Stimulated activated CD8-positive, alpha-beta memory T cell treated with anti-CD3 and anti-CD28 coated beads, Interleukin-2, amount 100 ng/mL, for 1 hour (primary cell): ENCODE results near the gene HEXD.
A peak's percentile ranks its signal among the peaks of the same experiment; 100 is the strongest.
"Not testable (repeated sequence)": the region's sequence is repeated elsewhere in the genome, so short reads cannot be mapped to it uniquely, and the experiment has no call there.

Experiments
- DNase-seq, 2 donors: peaks; one replicate each; pipeline ENCODE4 v3.0.0-alpha.2; 2020; ENCODE audit warnings: low read depth in 2 of 2

The HEXD gene

GRCh38 chr17:82396601-82397435, 21.3 kb upstream of the HEXD start:
- no peak for DNase-seq

- no peak for DNase-seq
Observed at GRCh38 chr17:82397449-82398335, 20.5 kb upstream of the HEXD start.

DNA sequence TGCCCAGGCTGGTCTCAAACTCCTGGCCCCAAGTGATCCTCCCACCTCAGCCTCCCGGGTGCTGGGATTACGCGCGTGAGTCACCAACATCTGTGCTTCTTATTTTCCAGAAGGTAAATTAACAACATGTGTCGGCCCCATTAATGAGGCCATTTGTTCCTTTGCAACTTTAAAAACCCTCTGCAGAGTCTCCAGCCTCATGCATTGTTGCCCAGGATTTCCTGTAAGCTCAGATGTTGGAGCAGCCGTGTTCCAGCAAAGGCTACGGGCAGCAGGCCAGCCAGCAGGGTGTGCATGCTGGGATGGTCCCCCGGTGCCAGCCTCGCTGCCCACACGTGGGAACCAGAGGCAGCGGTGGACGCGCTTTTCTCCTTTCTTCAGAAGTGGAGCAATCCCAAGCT, 19.1 kb upstream of the HEXD start:
- DNase-seq, result no peak

GRCh38 chr17:82399601-82400101, 18.5 kb upstream of the HEXD start:
- no peak for DNase-seq

DNA sequence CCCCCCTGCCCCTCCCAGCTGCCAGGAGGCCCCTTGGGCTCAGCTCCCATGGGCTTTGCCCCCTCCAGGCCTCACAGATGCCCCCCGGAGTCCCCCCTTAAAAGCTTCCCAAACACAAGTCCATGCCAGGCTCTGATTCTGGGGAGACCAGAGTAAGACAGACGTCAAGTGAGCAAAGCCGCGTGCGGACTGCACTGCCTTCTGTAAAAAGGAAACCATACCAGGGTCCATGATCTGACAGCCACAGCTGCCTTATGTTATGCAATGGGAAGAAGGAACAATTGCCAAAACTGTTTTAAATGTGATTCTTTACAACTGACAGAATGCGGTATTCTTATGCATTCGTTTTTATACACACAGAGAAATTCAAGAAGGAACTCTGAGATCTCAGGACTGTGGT, 17.9 kb upstream of the HEXD start:
- no peak for DNase-seq

- peak; percentile 16 to 27 for DNase-seq
Observed at GRCh38 chr17:82400830-82401229, 17.3 kb upstream of the HEXD start.

- no peak for DNase-seq
Observed at GRCh38 chr17:82402865-82403264, 15.3 kb upstream of the HEXD start.

DNA sequence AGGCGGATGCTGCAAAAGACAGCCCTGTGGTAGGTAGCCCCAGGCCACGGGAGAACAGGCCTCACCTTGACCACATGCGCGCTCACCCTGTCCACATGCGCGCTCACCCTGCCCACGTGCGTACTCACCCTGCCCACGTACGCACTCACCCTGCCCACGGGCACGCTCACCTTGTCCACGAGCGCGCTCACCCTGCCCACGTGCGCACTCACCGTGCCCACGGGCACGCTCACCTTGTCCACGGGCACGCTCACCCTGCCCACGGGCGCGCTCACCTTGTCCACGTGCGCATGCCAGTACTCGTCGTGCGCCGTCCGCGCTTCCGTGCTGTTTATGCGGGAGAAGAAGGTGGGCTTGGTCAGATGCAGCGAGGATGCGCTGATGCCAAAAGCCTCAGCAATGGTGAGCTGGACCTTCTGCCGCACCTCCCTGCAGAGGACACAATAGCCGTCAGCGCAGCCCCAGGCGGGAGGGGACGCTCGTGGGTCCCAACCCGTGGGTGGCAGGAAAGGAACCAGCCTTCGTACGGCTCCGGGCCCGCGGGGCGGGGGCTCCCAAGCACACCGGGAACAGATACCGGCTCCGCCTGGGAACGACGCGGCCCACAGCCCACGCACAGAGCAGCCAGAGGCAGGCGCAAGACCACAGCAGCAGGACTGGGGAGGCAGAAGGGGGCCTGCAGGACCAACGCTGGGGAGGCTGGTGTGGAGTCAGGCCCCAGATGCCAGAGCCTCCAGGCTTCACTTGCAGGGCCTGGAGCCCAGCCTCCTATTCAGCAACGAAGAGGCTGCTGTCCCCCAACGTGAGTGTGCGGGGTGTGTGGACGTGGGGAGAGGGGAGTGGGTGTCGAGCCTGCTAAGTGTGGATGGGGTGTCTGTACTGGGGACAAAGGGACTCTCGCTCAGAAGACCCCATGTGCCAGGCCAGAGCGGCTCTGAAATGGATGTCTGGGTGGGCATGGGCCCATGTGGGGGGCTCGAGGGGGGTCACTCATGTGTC, 14.2 kb upstream of the HEXD start:
- no peak for DNase-seq

DNA sequence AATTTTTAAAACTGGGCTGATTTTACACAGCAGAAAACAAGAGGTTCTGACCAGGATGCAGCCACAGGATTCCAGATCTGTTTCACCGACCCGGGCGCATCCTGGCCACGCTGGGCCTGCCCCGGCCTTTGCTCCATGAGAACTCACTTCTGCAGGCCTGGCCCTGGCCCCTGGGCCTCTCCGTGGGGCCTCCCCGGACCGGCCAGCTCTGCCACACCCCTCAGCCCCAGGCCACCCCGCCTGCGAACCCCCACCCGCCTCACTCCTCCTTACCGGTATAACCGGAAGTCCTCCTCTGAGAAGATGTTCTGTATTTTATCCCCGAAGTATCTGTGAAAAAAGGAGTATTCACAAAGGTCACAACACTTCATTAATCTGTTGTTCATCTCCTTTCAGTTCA, 13.1 kb upstream of the HEXD start:
- no peak for DNase-seq

GRCh38 chr17:82406131-82406671, 11.9 kb upstream of the HEXD start:
- DNase-seq, result no peak

DNA sequence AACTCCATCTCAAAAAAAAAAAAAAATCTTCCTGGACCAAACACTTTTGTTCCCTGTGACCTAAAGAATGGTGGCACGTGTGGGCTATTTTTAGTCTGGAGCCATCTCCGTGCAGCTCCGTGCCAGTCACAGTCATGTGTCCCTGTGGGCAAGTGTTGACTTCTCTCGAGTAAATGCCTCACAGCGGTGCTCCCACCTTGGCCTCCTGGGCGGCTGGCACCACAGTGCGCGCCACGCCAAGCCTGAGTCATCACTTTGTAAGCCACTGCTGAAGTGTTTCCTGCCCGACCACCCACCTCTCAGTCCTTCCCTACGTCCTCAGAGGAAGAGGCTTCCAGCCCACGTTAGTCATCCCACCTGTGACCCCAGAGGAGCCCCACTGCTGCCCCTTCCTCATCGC, 10.9 kb upstream of the HEXD start:
- no peak for DNase-seq

- DNase-seq, result no peak
Observed at GRCh38 chr17:82408288-82408937, 9.7 kb upstream of the HEXD start.

DNA sequence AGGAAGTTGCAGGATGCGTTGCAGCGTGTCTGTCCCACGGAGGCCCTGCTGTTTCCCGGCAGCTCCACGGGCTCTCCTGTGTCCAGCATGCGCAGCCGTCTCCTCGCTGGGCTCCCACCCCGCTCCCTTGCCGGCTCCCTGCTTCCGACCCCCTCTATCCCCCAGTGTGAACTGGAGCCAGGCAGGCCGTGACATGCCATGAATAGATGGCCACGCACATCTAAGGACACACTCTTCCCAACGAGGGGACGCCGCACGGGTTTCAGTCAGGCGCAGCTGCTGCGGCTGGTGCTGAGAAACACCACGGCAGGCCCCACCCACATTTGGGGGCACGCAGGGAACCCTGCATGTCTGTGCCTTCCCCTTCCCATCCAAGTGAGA, 9.2 kb upstream of the HEXD start:
- DNase-seq, result no peak

- no peak for DNase-seq
Observed at GRCh38 chr17:82410014-82410716, 8.0 kb upstream of the HEXD start.

- no peak for DNase-seq
Observed at GRCh38 chr17:82411396-82412053, 6.6 kb upstream of the HEXD start.

- DNase-seq, result not testable (repeated sequence)
Observed at GRCh38 chr17:82412081-82412480, 6.1 kb upstream of the HEXD start.

GRCh38 chr17:82412535-82413520, 5.3 kb upstream of the HEXD start:
- DNase-seq, result no peak

DNA sequence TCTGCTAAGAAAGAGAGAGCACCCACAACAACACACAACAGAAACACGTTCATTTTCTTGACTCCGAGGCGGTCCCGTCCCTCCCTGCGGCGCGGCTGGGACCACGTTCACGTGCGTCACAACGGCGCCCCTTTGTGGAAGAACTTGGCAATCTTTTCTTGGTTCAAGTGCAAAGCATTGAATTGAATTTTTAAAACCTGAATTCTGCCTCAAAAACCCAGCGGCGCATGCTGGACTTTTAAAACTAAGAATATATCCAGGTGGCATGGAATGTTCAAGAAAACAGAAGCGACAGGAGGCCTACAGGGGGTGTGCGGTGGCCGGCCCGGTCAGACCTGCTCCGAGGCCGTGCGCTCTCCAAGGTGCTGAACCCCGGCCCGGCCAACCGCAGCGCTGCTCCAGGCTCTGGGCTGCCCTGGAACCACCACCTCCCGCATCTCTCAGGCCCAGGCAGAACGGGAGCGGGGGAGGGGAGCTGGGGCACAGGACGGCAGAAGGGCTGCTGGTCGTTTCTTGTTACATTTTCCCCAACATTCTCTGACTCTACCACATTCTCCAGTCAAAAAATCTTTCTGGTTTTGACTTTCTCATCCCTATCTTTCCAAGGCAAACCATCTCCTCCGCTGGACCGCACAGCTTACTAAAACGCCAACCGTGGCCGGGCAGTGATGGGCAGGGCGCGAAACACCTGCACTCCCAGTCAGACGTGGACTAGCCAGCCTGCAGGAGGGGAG, 3.4 kb upstream of the HEXD start:
- peak; percentile 38 to 54 for DNase-seq
